HepG2 (cell line): ENCODE measurements around the gene UGP2. TPM values are rescaled to one million over a fixed set of nuclear protein-coding genes. Genes with fewer than 3 reads are reported as not detected.

ENCODE experiments used
- ATAC-seq: fragments of 200-7000 bp; cut with Tn5 transposase; 3 replicates; pipeline ENCODE4 v1.9.1; 2020; ENCODE audit warnings: mild to moderate bottlenecking, moderate library complexity
- BruUV-seq: library from RNA; stranded (reverse); fragments of 400-500 nt; replicated peaks from 2 replicates; lab custom pipeline; 2021; lab: Mats Ljungman, UMichigan
- CTCF ChIA-PET: fragments of 300-600 bp; formaldehyde crosslinking; extraction: SDS; loops from one replicate; lab custom pipeline; 2021; ENCODE audit warnings: low total read pairs, inconsistent platforms, low intra/inter-chr PET ratio; lab: Yijun Ruan, JAX
- POLR2A ChIA-PET: fragments of 350-600 bp; sonication (Branson Sonifier 250); formaldehyde crosslinking; loops from one replicate; lab custom pipeline; 2020; ENCODE audit warnings: antibody characterized with exemption, inconsistent platforms; lab: Yijun Ruan, JAX
- DNase-seq: peaks from one replicate; pipeline ENCODE4 v3.0.0-alpha.2; 2015; ENCODE audit warnings: low spot score
- FAIRE-seq: peaks from 3 replicates; lab custom pipeline; 2011; peaks lifted over from hg19 to GRCh38; lab: Jason Lieb, UNC
- H2AFZ ChIP-seq: one replicate; pipeline ENCODE4 v1.6.1; 2011; ENCODE audit warnings: low read length, inconsistent platforms
- H3K27ac ChIP-seq: fragments of 300-600 bp; 3 replicates; pipeline ENCODE4 v1.8.0; 2011; ENCODE audit warnings: mixed run types, mild to moderate bottlenecking, mixed read lengths, low read length, inconsistent platforms; ENCODE audit not compliant: insufficient read depth; ENCODE audit errors: extremely low read length
- H3K27me3 ChIP-seq, 2 experiments: fragments of 200-600 bp in 1 of 2; 2 replicates in 1 of 2; 3 replicates in 1 of 2; pipeline versions ENCODE4 v1.6.0 to v1.8.0; 2011; ENCODE audit warnings: low read length in 2 of 2, mild to moderate bottlenecking in 2 of 2, moderate library complexity in 2 of 2, inconsistent platforms in 1 of 2; ENCODE audit not compliant: insufficient read depth in 2 of 2, control insufficient read depth in 1 of 2
- H3K36me3 ChIP-seq, 2 experiments: fragments of 200-600 bp in 1 of 2; replicated peaks in 1 of 2; 2 replicates in 1 of 2; 3 replicates in 1 of 2; pipeline versions ENCODE4 v1.5.1 to v1.8.0; 2011; ENCODE audit warnings: low read length in 2 of 2, inconsistent platforms in 1 of 2; ENCODE audit not compliant: insufficient read depth in 2 of 2, control insufficient read depth in 1 of 2
- H3K4me1 ChIP-seq: 2 replicates; pipeline ENCODE4 v1.5.1; 2012; ENCODE audit warnings: low read length, inconsistent platforms; ENCODE audit not compliant: insufficient read depth
- H3K4me2 ChIP-seq: 2 replicates; pipeline ENCODE4 v1.6.0; 2011; ENCODE audit warnings: low read depth, low read length, inconsistent platforms
- H3K4me3 ChIP-seq, 3 experiments: fragments of 200-600 bp in 1 of 3; sonication (generic), shearing (Covaris generic) in 1 of 3; replicated peaks in 1 of 3; 2 replicates each; pipeline ENCODE4 v1.5.1; 2011 to 2016; ENCODE audit warnings: low read length in 3 of 3, inconsistent platforms in 2 of 3, low read depth in 2 of 3, mild to moderate bottlenecking in 2 of 3, control low read depth in 1 of 3, mixed read lengths in 1 of 3; ENCODE audit not compliant: insufficient read depth in 1 of 3
- H3K79me2 ChIP-seq: one replicate; pipeline ENCODE4 v1.6.1; 2011; ENCODE audit warnings: low read length, inconsistent platforms; ENCODE audit not compliant: insufficient read depth
- H3K9ac ChIP-seq: 2 replicates; pipeline ENCODE4 v1.6.0; 2011; ENCODE audit warnings: mild to moderate bottlenecking, low read depth, low read length, inconsistent platforms; ENCODE audit not compliant: insufficient read depth
- H3K9me3 ChIP-seq: 2 replicates; pipeline ENCODE4 v1.5.1; 2012; ENCODE audit warnings: mild to moderate bottlenecking, low read length
- H4K20me1 ChIP-seq: 2 replicates; pipeline ENCODE4 v1.6.0; 2011; ENCODE audit warnings: inconsistent platforms, mild to moderate bottlenecking, low read length, moderate library complexity; ENCODE audit not compliant: insufficient read depth
- DR1 ChIP-seq: sonication (generic); formaldehyde crosslinking; IDR thresholded peaks from 2 replicates; pipeline ENCODE4 v1.8.0; 2021; ENCODE audit warnings: mild to moderate bottlenecking, missing genetic modification reagents, inconsistent platforms
- GPN1 ChIP-seq: sonication (generic); formaldehyde crosslinking; IDR thresholded peaks from 2 replicates; pipeline ENCODE4 v1.5.1; 2020; ENCODE audit warnings: missing genetic modification reagents, borderline replicate concordance
- KLF16 ChIP-seq, 2 experiments: sonication (generic) in 1 of 2; formaldehyde crosslinking in 1 of 2; IDR thresholded peaks; 2 replicates each; pipeline versions ENCODE4 v1.6.1 to v1.8.0; 2016 to 2023; ENCODE audit warnings: missing genetic modification reagents in 2 of 2, missing compliant biosample characterization in 1 of 2
- MAFF ChIP-seq: IDR thresholded peaks from 2 replicates; pipeline ENCODE4 v1.6.1; 2011; ENCODE audit warnings: low read depth, low read length, improper control_type of control experiment
- MAFK ChIP-seq, 2 experiments: IDR thresholded peaks in 1 of 2; conservative IDR thresholded peaks in 1 of 2; 2 replicates each; pipeline ENCODE4 v1.6.1; 2011; ENCODE audit warnings: improper control_type of control experiment in 2 of 2, low read length in 2 of 2
- MXI1 ChIP-seq: IDR thresholded peaks from 3 replicates; pipeline ENCODE4 v1.6.1; 2012; ENCODE audit warnings: low read depth, low read length, inconsistent platforms, borderline replicate concordance
- PLRG1 ChIP-seq: fragments of 450-650 bp; conservative IDR thresholded peaks from 2 replicates; pipeline ENCODE4 v1.6.1; 2016
- TCF7L2 ChIP-seq: IDR thresholded peaks from 2 replicates; pipeline ENCODE4 v1.6.1; 2011; ENCODE audit warnings: mild to moderate bottlenecking, low read depth, low read length, moderate library complexity
- ZBTB7B ChIP-seq: sonication (generic); formaldehyde crosslinking; IDR thresholded peaks from 2 replicates; pipeline ENCODE4 v1.4.0; 2020; ENCODE audit warnings: missing genetic modification reagents
- ZNF225 ChIP-seq: sonication (generic); formaldehyde crosslinking; IDR thresholded peaks from 2 replicates; pipeline ENCODE4 v1.4.0; 2020; ENCODE audit warnings: mild to moderate bottlenecking, missing genetic modification reagents
- ZNF564 ChIP-seq: sonication (generic); formaldehyde crosslinking; IDR thresholded peaks from 2 replicates; pipeline ENCODE4 v1.8.1; 2023; ENCODE audit warnings: mild to moderate bottlenecking, missing genetic modification reagents
- ZNF713 ChIP-seq: sonication (generic); formaldehyde crosslinking; IDR thresholded peaks from 2 replicates; pipeline ENCODE4 v1.4.0; 2020; ENCODE audit warnings: mild to moderate bottlenecking, missing genetic modification reagents
- ZNF781 ChIP-seq: sonication (generic); formaldehyde crosslinking; IDR thresholded peaks from 2 replicates; pipeline ENCODE4 v1.5.1; 2020; ENCODE audit warnings: borderline replicate concordance, mild to moderate bottlenecking, missing genetic modification reagents; ENCODE audit errors: not compliant biosample characterization
- ZNF83 ChIP-seq: sonication (generic); formaldehyde crosslinking; IDR thresholded peaks from 2 replicates; pipeline ENCODE4 v1.4.0; 2020; ENCODE audit warnings: missing genetic modification reagents, mild to moderate bottlenecking, borderline replicate concordance
- ZZZ3 ChIP-seq: sonication (generic); formaldehyde crosslinking; IDR thresholded peaks from 2 replicates; pipeline ENCODE4 v1.4.0; 2020; ENCODE audit warnings: missing genetic modification reagents, mild to moderate bottlenecking, borderline replicate concordance
- WGBS: methylation state at CpG from one replicate; pipeline ENCODE4 v1.1.6; 2017; ENCODE audit warnings: low lambda C conversion rate; 5-methylcytosine and 5-hydroxymethylcytosine counted together
- in situ Hi-C: cut with HindIII; loops from 2 replicates; pipeline ENCODE4 v1.10.0; 2017; ENCODE audit warnings: low pct_unique_long_range_greater_than_20kb; ENCODE audit not compliant: extremely low pct_ligation_motif_present
- intact Hi-C: fragments of 100-400 bp; cut with micrococcal nuclease; formaldehyde crosslinking; loops from one replicate; pipeline ENCODE4 v1.10.0; 2022; ENCODE audit not compliant: unreplicated experiment
- polyA plus RNA-seq, 8 experiments: library from polyadenylated mRNA; depleted of rRNA in 3 of 8; stranded (reverse) in 7 of 8; unstranded in 1 of 8; fragments of >200 nt; fragmentation: Illumina TruSeq in 4 of 8; extraction: Trizol in 4 of 8; gene quantifications; 2 replicates each; pipeline versions ENCODE4 v1.2.1 to v1.2.3, GENCODE V29; 2011 to 2016; ENCODE audit warnings: low read depth in 4 of 8, missing spikeins in 1 of 8, mixed read lengths in 1 of 8; ENCODE audit not compliant: insufficient read depth in 1 of 8
- total RNA-seq, 5 experiments: library from RNA; depleted of rRNA; stranded (reverse); fragments of >200 nt; fragmentation: Illumina TruSeq; extraction: Trizol; gene quantifications; 2 replicates each; pipeline ENCODE4 v1.2.3, GENCODE V29; 2016; ENCODE audit warnings: low read depth in 1 of 5
- TF ChIP-seq, protein P1 (sequence below): IDR thresholded peaks from 2 replicates; pipeline ENCODE4 v1.6.1; 2016; ENCODE audit warnings: mild to moderate bottlenecking
- TF ChIP-seq, protein P2 (sequence below), 2 experiments: sonication (generic) in 1 of 2; formaldehyde crosslinking in 1 of 2; IDR thresholded peaks; 2 replicates each; pipeline versions ENCODE4 v1.6.1 to v1.9.0; 2014 to 2022; ENCODE audit warnings: antibody characterized with exemption in 1 of 2, borderline replicate concordance in 1 of 2, inconsistent platforms in 1 of 2, low read depth in 1 of 2, missing genetic modification reagents in 1 of 2

Gene UGP2
- total and polyA plus RNA-seq, 2 of the 13 experiments (the other 11 are each of a cell fraction or from before 2014, with no cell fraction given) = 96.0 to 134 TPM

DNA sequence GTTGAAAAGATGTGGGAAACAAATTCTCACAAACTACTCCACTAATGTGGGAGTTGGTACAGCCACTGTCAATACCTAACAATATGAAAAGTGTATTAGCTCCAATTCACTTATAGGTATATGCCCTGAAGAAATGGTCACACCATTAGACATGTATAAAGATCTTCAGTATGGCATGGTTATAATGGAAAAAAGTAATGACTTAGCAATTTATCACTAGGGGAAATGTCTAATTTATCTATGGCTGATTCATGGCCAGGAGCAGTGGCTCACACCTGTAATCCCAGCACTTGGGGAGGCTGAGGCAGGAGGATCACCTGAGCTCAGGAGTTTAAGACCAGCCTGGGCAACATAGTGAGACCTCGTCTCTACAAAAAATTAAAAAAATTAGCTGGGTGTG lies 52.5 kb downstream of the UGP2 start (continued):
- no peak for TF ChIP-seq PLRG1
- no peak for TF ChIP-seq MXI1
- no peak for TF ChIP-seq ZZZ3 (CRISPR knock-in tag)
- TF ChIP-seq ZNF564 (CRISPR knock-in tag) = no peak
- peak; percentile 21 to 60; a peak in 3 of 4 replicates for TF ChIP-seq MAFK (conservative IDR thresholded peaks at IDR 0.05 in 1 of 2, IDR thresholded peaks at IDR 0.05 in 1 of 2; ENCODE audit: low read length in 2 of 2)
- TF ChIP-seq ZNF83 (CRISPR knock-in tag) = no peak

DNA sequence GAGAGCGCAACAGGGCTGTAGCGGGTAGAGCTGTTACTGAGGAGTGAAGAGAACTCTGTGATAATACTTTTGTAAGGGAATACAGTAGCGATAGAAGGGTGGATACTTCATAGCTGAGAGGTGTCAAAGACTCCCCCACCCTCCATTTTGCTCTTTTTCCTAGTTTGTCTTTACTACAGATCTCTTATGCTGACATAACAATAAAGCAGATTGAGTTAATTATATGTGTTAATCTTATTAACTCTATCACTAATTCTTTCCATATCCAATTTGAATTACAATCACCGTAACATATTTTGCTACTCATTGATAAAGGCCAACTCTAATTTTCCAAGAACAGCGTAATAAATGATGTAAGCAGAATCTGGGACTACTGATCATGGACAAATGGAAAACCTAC lies 57.1 kb downstream of the UGP2 start:
- intact Hi-C loops = no loop called here
- H3K9ac ChIP-seq = no peak overlapping the region
- no peak overlapping the region for H3K27ac ChIP-seq
- H3K36me3 ChIP-seq = peaks cover 27 to 89% of the 10 kb centered on the region in 2 experiments
- H3K4me3 ChIP-seq = no peak overlapping the region
- DNase-seq (no peak), FAIRE-seq (no peak), ATAC-seq (no peak)
- in situ Hi-C loops = no loop called here
- H3K27me3 ChIP-seq = no peaks in the 10 kb centered on the region
- H3K4me2 ChIP-seq = no peak overlapping the region
- 98% methylated on average over 5 of the region's 5 CpGs for WGBS
- no peak overlapping the region for H2AFZ ChIP-seq
- BruUV-seq = no TSS peak
- no peaks in the 10 kb centered on the region for H3K9me3 ChIP-seq
- H3K79me2 ChIP-seq = peaks cover 14% of the 10 kb centered on the region
- H3K4me1 ChIP-seq = peaks cover 9% of the 10 kb centered on the region; the same call in 1 of the 2 replicates
- CTCF ChIA-PET = no interaction called here
- POLR2A ChIA-PET = no interaction called here
- peaks cover 6% of the 10 kb centered on the region; the same call in 1 of the 2 replicates for H4K20me1 ChIP-seq
- no peak for TF ChIP-seq KLF16 (CRISPR knock-in tag; IDR thresholded peaks at IDR 0.05)
- TF ChIP-seq, protein P1, sequence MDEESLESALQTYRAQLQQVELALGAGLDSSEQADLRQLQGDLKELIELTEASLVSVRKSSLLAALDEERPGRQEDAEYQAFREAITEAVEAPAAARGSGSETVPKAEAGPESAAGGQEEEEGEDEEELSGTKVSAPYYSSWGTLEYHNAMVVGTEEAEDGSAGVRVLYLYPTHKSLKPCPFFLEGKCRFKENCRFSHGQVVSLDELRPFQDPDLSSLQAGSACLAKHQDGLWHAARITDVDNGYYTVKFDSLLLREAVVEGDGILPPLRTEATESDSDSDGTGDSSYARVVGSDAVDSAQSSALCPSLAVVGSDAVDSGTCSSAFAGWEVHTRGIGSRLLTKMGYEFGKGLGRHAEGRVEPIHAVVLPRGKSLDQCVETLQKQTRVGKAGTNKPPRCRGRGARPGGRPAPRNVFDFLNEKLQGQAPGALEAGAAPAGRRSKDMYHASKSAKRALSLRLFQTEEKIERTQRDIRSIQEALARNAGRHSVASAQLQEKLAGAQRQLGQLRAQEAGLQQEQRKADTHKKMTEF = no peak
- no peak for TF ChIP-seq DR1 (CRISPR knock-in tag)
- no peak for TF ChIP-seq TCF7L2
- TF ChIP-seq MAFK (conservative IDR thresholded peaks at IDR 0.05 in 1 of 2, IDR thresholded peaks at IDR 0.05 in 1 of 2; ENCODE audit: low read length in 2 of 2) = peak; percentile 39 to 67
- TF ChIP-seq MAFF = peak; percentile 47; the same call in 1 of the 2 replicates
- no peak for TF ChIP-seq ZBTB7B (CRISPR knock-in tag)
- TF ChIP-seq, protein P2, sequence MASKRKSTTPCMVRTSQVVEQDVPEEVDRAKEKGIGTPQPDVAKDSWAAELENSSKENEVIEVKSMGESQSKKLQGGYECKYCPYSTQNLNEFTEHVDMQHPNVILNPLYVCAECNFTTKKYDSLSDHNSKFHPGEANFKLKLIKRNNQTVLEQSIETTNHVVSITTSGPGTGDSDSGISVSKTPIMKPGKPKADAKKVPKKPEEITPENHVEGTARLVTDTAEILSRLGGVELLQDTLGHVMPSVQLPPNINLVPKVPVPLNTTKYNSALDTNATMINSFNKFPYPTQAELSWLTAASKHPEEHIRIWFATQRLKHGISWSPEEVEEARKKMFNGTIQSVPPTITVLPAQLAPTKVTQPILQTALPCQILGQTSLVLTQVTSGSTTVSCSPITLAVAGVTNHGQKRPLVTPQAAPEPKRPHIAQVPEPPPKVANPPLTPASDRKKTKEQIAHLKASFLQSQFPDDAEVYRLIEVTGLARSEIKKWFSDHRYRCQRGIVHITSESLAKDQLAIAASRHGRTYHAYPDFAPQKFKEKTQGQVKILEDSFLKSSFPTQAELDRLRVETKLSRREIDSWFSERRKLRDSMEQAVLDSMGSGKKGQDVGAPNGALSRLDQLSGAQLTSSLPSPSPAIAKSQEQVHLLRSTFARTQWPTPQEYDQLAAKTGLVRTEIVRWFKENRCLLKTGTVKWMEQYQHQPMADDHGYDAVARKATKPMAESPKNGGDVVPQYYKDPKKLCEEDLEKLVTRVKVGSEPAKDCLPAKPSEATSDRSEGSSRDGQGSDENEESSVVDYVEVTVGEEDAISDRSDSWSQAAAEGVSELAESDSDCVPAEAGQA (IDR thresholded peaks at IDR 0.05; ENCODE audit: low read depth) = no peak
- TF ChIP-seq, protein P2 (CRISPR knock-in tag; IDR thresholded peaks at IDR 0.05; ENCODE audit: borderline replicate concordance) = no peak
- TF ChIP-seq ZNF713 (CRISPR knock-in tag) = no peak
- no peak for TF ChIP-seq ZNF781
- TF ChIP-seq GPN1 (CRISPR knock-in tag) = no peak
- TF ChIP-seq ZNF225 (CRISPR knock-in tag) = no peak
